Astrocyte (in vitro differentiated cells and primary cell): ENCODE measurements around the gene NEURL1. TPM values are rescaled to one million over a fixed set of nuclear protein-coding genes. Genes with fewer than 3 reads are reported as not detected.

Source experiments
- DNase-seq: peaks from one replicate; pipeline ENCODE4 v3.0.0-alpha.2; 2010; ENCODE audit warnings: low read depth
- FAIRE-seq: peaks from 2 replicates; lab custom pipeline; 2011; peaks lifted over from hg19 to GRCh38; lab: Jason Lieb, UNC
- H2AFZ ChIP-seq: 2 replicates; pipeline ENCODE4 v1.6.0; 2012; ENCODE audit warnings: low read depth, low read length, inconsistent platforms
- H3K27ac ChIP-seq: 2 replicates; pipeline ENCODE4 v1.5.1; 2011; ENCODE audit warnings: low read depth, low read length, inconsistent platforms
- H3K27me3 ChIP-seq: 2 replicates; pipeline ENCODE4 v1.6.0; 2011; ENCODE audit warnings: low read length, inconsistent platforms; ENCODE audit not compliant: insufficient read depth
- H3K36me3 ChIP-seq: 2 replicates; pipeline ENCODE4 v1.5.1; 2011; ENCODE audit warnings: low read length, inconsistent platforms; ENCODE audit not compliant: insufficient read depth
- H3K4me1 ChIP-seq: 2 replicates; pipeline ENCODE4 v1.5.1; 2011; ENCODE audit warnings: low read length, inconsistent platforms; ENCODE audit not compliant: insufficient read depth
- H3K4me2 ChIP-seq: 2 replicates; pipeline ENCODE4 v1.6.0; 2012; ENCODE audit warnings: low read length, inconsistent platforms
- H3K4me3 ChIP-seq: 2 replicates; pipeline ENCODE4 v1.5.1; 2011; ENCODE audit warnings: low read depth, mild to moderate bottlenecking, low read length, inconsistent platforms; ENCODE audit not compliant: insufficient read depth
- H3K79me2 ChIP-seq: 2 replicates; pipeline ENCODE4 v1.6.0; 2012; ENCODE audit warnings: mild to moderate bottlenecking, low read length, inconsistent platforms; ENCODE audit not compliant: insufficient read depth
- H3K9ac ChIP-seq: 2 replicates; pipeline ENCODE4 v1.6.0; 2012; ENCODE audit warnings: mild to moderate bottlenecking, low read length, inconsistent platforms
- H3K9me3 ChIP-seq: 2 replicates; pipeline ENCODE4 v1.5.1; 2012; ENCODE audit warnings: low read depth, mild to moderate bottlenecking, low read length, inconsistent platforms; ENCODE audit not compliant: insufficient read depth
- H4K20me1 ChIP-seq: 2 replicates; pipeline ENCODE4 v1.6.0; 2012; ENCODE audit warnings: low read length, inconsistent platforms; ENCODE audit not compliant: insufficient read depth
- H3K27ac Mint-ChIP-seq: one replicate; pipeline ENCODE4 v1.8.0; 2021; ENCODE audit warnings: mild to moderate bottlenecking, mixed read lengths; ENCODE audit not compliant: unreplicated experiment
- H3K27me3 Mint-ChIP-seq: one replicate; pipeline ENCODE4 v1.8.0; 2021; ENCODE audit warnings: low read depth, mixed read lengths; ENCODE audit not compliant: unreplicated experiment
- H3K36me3 Mint-ChIP-seq: one replicate; pipeline ENCODE4 v1.8.0; 2021; ENCODE audit warnings: low read depth, mixed read lengths; ENCODE audit not compliant: unreplicated experiment
- H3K4me1 Mint-ChIP-seq: one replicate; pipeline ENCODE4 v1.8.0; 2021; ENCODE audit warnings: low read depth, mixed read lengths; ENCODE audit not compliant: unreplicated experiment
- H3K4me3 Mint-ChIP-seq: one replicate; pipeline ENCODE4 v1.8.0; 2021; ENCODE audit warnings: mild to moderate bottlenecking, moderate library complexity, mixed read lengths; ENCODE audit not compliant: unreplicated experiment
- H3K9me3 Mint-ChIP-seq: one replicate; pipeline ENCODE4 v1.8.0; 2021; ENCODE audit warnings: mild to moderate bottlenecking, mixed read lengths; ENCODE audit not compliant: unreplicated experiment
- EZH2 ChIP-seq: IDR thresholded peaks from 2 replicates; pipeline ENCODE4 v1.6.1; 2012; ENCODE audit warnings: mild to moderate bottlenecking, low read length, inconsistent platforms; ENCODE audit not compliant: insufficient read depth
- total RNA-seq: library from RNA; stranded (reverse); gene quantifications from 2 replicates; pipeline ENCODE4 v1.2.1, GENCODE V29; 2021
- TF ChIP-seq, protein P1 (sequence below): IDR thresholded peaks from 2 replicates; pipeline ENCODE4 v1.5.1; 2011; ENCODE audit warnings: low read depth, mild to moderate bottlenecking, inconsistent platforms, low read length, moderate library complexity; ENCODE audit not compliant: insufficient read depth

NEURL1 gene
- total RNA-seq, 1 donor from 2014 or later, result 1.5 TPM

DNA sequence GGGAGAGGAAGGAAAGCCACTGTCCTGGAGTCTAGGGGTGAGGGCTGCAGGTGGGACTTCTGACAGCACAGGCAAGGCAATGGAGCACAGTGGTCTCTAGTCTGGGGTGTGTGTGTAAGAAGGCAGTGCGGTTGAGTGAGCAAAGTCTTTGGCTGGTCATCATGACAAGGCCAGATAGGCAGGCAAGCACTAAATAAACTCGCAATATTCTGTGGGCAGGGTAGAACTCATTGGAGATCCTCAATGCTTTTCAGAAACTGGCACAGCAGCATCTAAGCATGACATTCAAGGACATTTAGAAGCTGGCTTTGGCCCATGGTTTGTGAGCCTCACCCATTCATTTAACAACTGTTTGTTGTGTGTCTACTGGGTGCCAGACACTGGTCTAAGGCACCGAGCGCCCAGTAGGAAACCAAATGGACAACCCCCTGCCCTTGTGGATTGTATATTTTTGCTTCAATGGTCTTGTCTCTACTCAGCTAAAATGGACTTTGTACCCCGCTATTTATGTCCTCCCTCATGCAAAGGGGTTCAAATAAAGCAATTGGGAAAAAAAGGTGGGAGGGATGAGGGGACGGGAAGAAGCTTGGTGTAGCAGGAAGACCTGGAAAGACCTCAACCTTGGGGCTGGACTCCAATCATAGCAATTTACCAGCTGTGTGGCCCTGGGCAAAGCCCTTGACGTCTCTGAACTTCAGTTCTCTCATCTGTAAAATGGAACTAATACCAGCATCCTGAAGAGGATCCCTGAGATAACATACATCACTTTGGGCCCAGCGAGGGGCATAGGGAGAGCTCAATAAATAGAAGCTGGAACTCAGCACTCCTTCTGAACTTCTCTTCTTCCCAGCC, 116.0 kb downstream of the NEURL1 start:
- H3K9ac ChIP-seq, result no peak overlapping the region
- Mint-ChIP-seq H3K9me3 (no peaks in the 10 kb centered on the region), H3K27ac (no peak overlapping the region), H3K36me3 (peaks cover 40% of the 10 kb centered on the region), H3K4me1 (peaks cover 19% of the 10 kb centered on the region), H3K4me3 (no peak overlapping the region), H3K27me3 (peaks cover 4% of the 10 kb centered on the region)
- no peaks in the 10 kb centered on the region for H3K27me3 ChIP-seq
- H2AFZ ChIP-seq, result no peak overlapping the region
- DNase-seq, result no peak
- TF ChIP-seq, protein P1, sequence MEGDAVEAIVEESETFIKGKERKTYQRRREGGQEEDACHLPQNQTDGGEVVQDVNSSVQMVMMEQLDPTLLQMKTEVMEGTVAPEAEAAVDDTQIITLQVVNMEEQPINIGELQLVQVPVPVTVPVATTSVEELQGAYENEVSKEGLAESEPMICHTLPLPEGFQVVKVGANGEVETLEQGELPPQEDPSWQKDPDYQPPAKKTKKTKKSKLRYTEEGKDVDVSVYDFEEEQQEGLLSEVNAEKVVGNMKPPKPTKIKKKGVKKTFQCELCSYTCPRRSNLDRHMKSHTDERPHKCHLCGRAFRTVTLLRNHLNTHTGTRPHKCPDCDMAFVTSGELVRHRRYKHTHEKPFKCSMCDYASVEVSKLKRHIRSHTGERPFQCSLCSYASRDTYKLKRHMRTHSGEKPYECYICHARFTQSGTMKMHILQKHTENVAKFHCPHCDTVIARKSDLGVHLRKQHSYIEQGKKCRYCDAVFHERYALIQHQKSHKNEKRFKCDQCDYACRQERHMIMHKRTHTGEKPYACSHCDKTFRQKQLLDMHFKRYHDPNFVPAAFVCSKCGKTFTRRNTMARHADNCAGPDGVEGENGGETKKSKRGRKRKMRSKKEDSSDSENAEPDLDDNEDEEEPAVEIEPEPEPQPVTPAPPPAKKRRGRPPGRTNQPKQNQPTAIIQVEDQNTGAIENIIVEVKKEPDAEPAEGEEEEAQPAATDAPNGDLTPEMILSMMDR, result no peak
- TF ChIP-seq EZH2, result no peak
- H4K20me1 ChIP-seq, result no peaks in the 10 kb centered on the region
- H3K4me2 ChIP-seq, result no peak overlapping the region
- FAIRE-seq, result no peak
- H3K4me3 ChIP-seq, result no peak overlapping the region
- H3K4me1 ChIP-seq, result peaks cover 9% of the 10 kb centered on the region
- H3K9me3 ChIP-seq, result no peaks in the 10 kb centered on the region
- no peaks in the 10 kb centered on the region for H3K79me2 ChIP-seq
- peaks cover 13% of the 10 kb centered on the region for H3K36me3 ChIP-seq
- no peak overlapping the region for H3K27ac ChIP-seq

DNA sequence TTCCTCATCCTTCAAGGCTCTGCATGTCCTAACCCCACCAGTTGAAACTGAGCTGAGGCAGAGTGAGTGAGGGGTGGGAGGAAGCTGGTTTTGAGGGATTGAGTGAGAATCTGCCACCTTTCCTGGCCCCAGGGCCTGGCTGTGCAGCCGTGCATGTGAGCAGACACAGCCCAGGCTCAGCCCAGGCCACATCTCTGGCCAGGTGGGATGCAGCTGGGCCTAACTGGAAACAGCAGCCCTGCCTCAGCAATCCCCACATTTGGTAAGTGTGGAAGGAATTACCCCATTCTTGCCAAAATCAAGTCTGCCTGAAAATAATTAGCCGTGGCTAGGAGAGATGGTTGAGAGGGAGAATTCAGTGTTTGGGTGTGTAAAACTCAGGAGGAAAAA, 116.6 kb downstream of the NEURL1 start:
- Mint-ChIP-seq H3K4me1 (peaks cover 24% of the 10 kb centered on the region), H3K4me3 (no peak overlapping the region), H3K9me3 (no peaks in the 10 kb centered on the region), H3K27me3 (peaks cover 4% of the 10 kb centered on the region), H3K36me3 (peaks cover 37% of the 10 kb centered on the region), H3K27ac (no peak overlapping the region)
- H3K79me2 ChIP-seq, result no peaks in the 10 kb centered on the region
- no peak overlapping the region for H2AFZ ChIP-seq
- H3K27ac ChIP-seq, result no peak overlapping the region
- DNase-seq (no peak), FAIRE-seq (no peak)
- no peaks in the 10 kb centered on the region for H3K27me3 ChIP-seq
- H3K9ac ChIP-seq, result no peak overlapping the region
- H3K36me3 ChIP-seq, result peaks cover 13% of the 10 kb centered on the region
- no peak overlapping the region for H3K4me3 ChIP-seq
- H3K4me2 ChIP-seq, result no peak overlapping the region
- H4K20me1 ChIP-seq, result no peaks in the 10 kb centered on the region
- TF ChIP-seq, protein P1, result no peak
- no peak for TF ChIP-seq EZH2
- peaks cover 9% of the 10 kb centered on the region for H3K4me1 ChIP-seq
- H3K9me3 ChIP-seq, result no peaks in the 10 kb centered on the region
